ENCODE results near the gene TMPRSS6.

Gene TMPRSS6

GRCh38 chr22:37017356-37017755 lies 92.2 kb downstream of the TMPRSS6 start:
- no peak overlapping the region for H3K4me3 Mint-ChIP-seq
- no peak overlapping the region for H3K27ac Mint-ChIP-seq
- no peaks in the 10 kb centered on the region for H3K9me3 Mint-ChIP-seq
- H3K4me1 Mint-ChIP-seq = peaks cover 8 to 30% of the 10 kb centered on the region in 2 donors
- no peaks in the 10 kb centered on the region for H3K36me3 Mint-ChIP-seq
- ATAC-seq (replicated peaks) (no peak), DNase-seq (no peak)
- H3K27me3 Mint-ChIP-seq = no peaks in the 10 kb centered on the region

- Mint-ChIP-seq H3K36me3 (no peaks in the 10 kb centered on the region), H3K4me1 (peaks cover 0 to 20% of the 10 kb centered on the region in 2 donors), H3K27ac (peak overlapping the region; percentile 25), H3K27me3 (no peaks in the 10 kb centered on the region), H3K4me3 (no peak overlapping the region), H3K9me3 (no peaks in the 10 kb centered on the region)
- ATAC-seq (replicated peaks) (no peak), DNase-seq (no peak)
Measured at GRCh38 chr22:37016134-37016910, 93.2 kb downstream of the TMPRSS6 start.

- no peaks in the 10 kb centered on the region for H3K9me3 Mint-ChIP-seq
- no peak for DNase-seq
- peaks cover 0 to 16% of the 10 kb centered on the region in 2 donors for H3K4me1 Mint-ChIP-seq
- H3K4me3 Mint-ChIP-seq = no peak overlapping the region
- no peak overlapping the region for H3K27ac Mint-ChIP-seq
- no peaks in the 10 kb centered on the region for H3K36me3 Mint-ChIP-seq
- no peaks in the 10 kb centered on the region for H3K27me3 Mint-ChIP-seq
- no peak for ATAC-seq (replicated peaks)
Measured at GRCh38 chr22:37015587-37015878, 94.0 kb downstream of the TMPRSS6 start.
